Putamen (tissue), 1 donor: ENCODE results near the gene RPL9.
"Not testable (repeated sequence)": the region's sequence is repeated elsewhere in the genome, so short reads cannot be mapped to it uniquely, and the experiment has no call there.

Source experiments
- DNase-seq: peaks from one replicate; pipeline ENCODE4 v3.0.0-alpha.2; 2016; ENCODE audit warnings: low spot score

RPL9 gene

DNA sequence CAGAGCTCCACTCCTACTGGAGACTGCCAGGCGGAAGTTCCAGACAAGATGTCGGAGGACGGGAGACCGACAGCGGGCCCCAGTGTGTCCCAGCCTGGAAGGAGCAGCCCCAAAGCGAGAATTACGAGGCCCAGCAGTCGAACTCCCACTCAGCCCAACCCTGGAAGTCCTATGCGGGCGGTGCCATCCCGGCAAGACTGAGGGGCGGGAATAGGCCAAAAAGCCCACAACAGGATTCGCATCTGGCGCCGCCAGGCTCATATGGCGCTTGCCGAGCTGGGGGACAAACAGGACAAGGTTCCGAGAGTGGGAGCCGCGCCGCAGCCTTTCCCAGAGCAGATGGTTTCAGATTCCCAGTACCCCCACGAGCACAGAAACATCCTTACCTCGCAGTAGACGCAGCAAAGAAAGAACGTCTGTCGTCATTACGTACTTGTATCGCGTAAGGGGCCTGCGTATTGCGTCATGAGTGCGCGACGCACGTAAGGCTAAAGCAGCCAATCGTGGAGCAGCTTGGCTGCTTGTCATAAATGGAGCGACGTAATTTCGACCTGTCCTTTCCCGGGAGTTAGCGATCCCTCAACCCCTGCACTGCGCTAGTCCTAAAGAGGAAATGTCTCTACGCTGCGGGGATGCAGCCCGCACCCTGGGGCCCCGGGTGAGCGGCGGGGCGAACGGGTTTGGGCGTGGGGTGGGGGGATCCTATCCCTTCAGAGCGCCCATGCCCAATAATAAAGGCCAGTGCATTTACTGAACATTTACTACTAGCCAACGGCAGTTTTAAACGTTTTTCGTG is at the start of gene RPL9, which contains the start of gene LIAS:
TSS of gene RPL9 (minus strand) at position 418 of the 796 bp plus-strand sequence. CDS start 483 bp downstream, outside the sequence.
TSS of gene LIAS (plus strand) at position 552 of the 796 bp plus-strand sequence. CDS start at position 614, 62 bp downstream.
- peak; percentile 97 for DNase-seq

DNA sequence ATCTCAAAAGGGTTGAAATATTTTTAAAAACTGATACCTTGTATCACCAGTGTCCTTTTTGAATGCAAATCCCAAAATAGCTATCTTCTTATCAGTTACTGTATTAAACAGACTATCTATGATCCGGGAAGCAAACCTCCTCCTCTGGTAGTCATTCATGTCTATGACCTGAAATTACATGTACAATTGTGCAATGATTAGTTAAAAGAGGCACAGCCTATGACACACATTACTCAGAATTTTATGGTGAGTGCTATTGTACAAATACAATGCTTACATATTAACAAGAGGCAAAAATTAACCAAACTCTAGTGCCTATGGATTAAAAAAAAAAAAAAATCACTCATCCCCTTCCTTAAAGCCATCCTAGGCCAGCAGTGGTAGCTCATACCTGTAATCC is 46.9 kb upstream of the RPL9 start:
- no peak for DNase-seq

DNA sequence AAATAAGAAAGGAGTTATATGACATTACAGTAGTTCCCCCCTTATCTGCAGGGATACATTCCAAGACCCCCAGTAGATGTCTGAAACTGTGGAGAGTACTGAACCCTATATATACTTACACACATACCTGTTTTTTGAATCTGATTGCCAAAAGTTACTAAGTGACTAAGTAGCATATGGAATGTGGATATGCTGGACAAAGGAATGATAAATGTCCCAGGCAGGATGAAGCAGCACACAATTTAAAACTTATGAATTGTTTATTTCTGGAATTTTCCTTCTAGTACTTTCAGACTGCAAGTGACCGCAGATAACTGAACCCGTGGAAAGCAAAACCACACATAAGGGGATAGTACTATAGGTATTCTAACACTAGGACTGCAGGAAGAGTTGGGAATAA is 45.8 kb upstream of the RPL9 start:
- DNase-seq = no peak

DNA sequence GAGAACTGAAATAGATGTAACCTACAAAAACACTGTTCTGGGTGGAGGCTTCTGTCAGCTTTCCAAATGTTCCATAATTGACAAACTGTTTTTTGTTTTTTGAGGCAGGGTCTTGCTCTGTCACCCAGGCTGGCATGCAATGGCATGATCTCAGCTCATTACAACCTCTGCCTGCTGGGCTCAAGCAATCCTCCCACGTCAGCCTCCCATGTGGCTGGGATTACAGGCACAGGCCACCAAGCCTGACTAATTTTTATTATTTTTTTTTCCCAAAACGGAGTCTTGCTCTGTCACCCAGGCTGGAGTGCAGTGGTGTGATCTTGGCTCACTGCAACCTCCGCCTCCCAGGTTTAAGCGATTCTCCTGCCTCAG is 43.9 kb upstream of the RPL9 start:
- DNase-seq = not testable (repeated sequence)

DNA sequence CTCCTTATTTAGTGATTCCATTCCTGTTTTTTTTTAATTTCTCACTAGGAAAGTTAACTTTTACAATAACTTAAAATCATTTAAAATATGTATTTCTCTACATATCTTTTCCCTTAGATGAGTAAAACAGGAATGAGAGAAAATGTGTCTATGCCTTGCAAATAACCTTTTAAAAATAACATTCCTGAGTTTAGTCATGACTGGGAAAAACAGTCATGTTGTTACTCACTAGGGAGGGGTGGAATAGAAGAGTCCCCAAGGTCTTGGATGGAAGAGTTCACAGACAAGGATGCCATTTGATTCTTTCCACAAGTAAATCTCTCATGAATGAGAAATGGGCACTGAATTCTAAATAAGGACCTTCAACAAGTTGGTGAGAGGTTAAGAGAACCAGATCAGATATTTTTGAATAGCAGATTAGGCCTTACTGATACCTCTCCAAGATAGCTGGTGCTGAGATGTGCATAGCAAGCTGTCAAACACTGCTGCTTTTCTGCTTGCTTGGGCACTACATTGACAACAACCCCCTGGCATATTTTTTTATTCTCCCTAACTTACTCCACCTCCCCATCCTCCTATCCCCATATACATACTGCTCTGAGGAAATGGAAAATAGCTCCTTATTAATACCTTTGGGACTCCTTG is 43.4 kb upstream of the RPL9 start:
- no peak for DNase-seq

DNA sequence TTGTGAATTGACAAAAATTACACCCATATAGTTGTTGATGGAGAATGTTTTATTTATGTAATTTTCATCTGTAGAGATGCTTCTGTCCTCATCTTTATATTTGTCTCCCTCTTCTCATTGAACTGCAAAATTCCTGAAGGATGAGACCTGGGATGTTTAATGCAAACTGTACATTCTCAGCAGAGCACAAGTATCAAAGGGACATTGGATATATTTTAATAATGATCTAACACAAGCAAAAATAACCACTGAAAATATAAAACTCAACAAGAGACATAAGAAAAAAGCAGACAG is 40.0 kb upstream of the RPL9 start:
- DNase-seq = no peak

DNA sequence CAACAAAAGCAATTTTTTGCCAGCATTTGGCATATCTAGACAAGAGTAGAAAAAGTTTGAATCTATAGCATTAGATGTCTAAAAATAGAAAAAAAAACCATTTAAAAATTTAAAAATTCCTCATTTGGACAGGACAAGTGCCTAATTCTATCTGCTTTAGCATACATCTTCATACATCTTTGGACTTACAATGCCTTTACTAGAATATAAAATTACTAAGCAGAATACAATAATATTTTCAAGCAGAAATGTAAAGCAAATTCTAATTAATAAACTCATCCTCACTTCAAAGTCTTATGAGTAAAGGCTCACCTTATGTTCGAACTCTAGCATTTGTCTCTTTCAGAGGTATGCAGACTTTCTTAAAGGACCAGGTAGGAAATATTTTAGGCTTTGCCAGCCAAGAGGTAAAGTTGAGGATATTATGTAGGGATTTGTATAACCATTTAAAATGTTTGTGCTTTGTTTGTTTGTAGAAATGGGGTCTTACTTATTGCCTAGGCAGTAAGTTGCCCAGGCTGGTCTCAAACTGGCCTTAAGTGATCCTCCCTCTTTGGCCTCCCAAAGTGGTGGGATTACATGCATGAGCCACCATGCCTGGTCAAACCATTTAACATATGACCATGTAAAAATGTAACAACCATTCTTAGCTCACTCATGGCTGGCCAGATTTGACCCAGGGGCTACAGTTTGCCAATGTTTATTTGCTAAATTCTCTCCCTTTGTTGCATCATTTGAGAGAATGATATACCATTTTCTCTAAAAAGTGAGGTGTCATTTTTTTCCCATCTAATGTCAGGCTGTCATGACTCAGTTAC is 39.4 kb upstream of the RPL9 start:
- DNase-seq = no peak

DNA sequence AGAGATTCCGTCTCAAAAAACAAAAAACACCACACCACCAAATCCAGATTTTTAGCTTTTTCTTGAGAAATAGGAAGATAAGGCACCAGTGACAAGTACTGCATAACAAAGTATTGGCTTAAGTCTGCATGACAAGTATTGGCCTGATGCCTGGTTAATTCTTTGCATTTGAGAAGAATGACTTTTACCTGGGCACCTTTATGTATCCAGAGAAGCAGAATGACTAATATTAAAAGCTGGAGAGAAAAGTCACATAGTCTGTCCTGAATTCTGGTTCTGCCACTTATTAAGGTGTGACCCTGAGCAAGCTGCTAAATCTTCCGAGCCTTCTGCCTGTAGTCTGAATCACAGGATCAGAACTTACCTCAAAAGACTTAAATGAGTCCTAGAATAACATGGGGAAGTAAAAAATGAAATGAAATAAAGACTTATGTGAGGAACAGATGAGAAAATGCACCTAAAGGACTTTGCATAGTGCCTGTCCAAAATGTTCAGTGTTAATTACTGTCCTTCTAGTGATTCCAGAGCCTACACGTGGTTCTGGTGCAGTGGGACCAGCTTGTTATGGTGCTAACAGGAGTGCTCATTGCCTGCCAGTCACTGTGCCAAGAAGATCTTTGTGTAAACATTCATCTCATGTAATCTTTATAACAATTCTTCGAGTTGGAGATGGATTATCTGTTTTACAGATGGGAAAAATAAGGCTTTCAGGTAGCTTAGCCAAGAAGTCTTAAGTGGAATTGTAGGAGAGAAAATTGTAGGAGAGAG is 36.9 kb upstream of the RPL9 start:
- no peak for DNase-seq

DNA sequence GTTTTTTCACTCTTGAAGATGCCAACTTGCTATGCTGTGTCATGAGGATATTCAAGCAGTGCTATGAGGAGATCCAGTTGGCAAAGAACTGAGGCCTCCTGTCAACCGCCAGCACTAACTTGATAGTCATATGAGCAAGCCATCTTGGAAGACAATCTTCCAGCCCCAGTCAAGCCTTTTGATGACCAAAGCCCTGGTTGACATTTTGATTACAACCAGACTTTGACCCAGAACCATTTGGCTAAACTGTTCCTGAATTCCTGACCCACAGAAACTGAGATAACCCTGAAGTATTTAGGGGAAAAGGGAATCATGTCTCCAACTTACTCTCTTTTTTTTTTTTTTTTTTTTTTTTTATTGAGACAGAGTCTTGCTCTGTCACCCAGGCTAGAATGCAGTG is 35.6 kb upstream of the RPL9 start:
- no peak for DNase-seq

DNA sequence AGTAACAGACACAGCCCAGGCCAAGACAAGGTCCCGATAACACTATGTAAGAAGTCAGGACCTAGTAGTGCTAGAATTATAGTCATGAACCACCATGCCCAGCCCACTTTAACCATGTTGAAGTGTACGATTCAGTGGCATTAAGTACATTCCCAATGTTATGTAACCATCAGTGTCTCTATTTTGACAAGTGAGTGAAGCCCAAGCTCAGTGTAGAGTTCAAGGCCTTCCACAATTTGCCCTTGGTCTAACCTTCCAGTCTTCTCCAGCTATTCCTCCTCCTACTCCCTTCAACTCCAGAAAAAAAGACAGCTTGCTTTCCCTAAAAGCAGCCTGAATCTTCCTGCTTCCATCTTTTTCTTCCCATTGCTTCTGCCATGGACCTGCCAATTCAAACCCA is 31.6 kb upstream of the RPL9 start:
- no peak for DNase-seq

DNA sequence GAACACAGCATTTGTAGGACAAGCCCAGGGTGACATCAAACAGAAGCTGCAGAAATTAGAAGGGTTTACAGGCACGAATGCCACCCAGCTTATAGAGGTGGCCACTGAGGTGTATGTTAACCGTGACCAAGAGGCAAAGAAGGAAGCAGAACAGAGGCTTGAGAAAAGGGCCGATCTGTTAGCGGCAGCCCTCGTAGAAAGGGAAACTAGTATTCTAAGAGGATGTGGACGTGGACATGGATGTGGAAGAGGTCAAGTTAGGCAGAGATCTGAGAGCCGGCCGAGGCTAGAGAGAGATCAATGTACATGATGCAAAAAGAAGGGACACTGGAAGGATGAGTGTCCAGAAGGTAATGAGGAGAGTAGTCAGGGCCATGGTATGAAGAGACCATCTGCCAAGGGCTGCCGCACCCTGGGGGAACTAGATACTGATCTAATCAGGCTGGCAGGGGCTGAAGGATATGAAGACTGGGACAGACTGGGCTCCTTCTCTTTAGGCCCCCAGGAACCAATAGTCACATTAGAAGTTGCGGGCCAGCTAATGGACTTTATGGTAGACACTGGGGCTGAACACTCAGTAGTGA is 27.6 kb upstream of the RPL9 start:
- DNase-seq = no peak

DNA sequence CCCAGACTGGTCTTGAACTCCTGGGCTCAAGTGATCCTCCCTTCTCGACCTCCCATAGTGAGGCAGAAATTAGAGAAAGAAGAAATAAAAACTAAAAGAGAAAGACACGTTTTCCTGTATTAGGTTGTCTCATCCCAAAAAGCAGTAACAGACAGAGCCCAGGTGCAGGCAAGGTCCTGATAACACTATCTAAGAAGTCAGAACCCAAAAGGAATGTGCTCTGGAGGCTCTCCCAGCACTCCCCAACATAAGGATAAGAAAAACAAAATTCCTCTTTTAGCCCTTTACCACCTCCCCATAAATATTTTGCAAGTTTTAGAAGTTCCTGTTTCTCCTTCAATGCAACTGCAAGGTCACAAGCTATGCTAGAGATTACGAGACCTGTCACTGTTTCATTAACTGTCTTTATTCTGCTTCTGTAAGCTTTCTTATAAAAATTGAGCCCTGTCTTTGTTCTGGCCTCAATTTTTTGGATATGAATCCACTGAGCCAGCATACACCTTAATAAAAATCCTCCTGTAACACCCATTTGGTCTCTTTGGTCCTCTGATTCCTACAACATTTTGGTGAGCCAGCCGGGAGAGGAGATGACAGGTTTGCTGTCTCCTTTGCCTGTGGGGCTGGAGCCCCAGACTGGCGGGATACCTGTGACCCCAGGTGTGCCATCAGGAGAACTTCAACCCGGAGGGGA is 26.0 kb upstream of the RPL9 start:
- no peak for DNase-seq

DNA sequence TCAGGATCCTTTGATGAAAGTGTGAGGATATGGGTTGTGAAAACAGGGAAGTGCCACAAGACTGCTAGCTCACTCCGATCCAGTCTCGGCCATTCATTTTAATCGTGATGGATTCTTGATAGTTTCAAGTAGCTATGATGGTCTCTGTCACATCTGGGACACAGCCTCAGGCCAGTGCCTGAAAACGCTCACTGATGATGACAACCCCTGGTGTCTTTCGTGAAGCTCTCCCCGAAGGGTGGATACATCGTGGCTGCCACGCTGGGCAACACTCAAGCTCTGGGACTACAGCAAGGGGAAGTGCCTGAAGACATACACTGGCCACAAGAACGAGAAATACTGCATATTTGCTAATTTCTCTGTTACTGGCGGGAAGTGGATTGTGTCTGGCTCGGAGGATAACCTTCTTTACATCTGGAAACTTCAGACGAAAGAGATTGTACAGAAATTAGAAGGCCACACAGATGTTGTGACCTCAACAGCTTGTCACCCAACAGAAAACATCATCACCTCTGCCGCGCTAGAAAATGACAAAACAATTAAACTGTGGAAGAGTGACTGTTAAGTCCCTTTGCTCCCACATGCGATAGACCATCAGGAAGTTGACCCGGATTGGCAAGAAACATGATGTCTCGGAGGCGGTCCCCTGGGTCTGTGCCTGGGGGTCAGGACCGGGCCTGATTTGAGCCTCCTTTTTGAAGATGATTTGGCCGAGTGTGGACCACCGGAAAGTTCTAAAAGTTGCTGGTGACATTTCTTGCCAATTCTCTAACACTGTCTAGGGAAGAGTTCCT is 22.4 kb upstream of the RPL9 start:
- no peak for DNase-seq

DNA sequence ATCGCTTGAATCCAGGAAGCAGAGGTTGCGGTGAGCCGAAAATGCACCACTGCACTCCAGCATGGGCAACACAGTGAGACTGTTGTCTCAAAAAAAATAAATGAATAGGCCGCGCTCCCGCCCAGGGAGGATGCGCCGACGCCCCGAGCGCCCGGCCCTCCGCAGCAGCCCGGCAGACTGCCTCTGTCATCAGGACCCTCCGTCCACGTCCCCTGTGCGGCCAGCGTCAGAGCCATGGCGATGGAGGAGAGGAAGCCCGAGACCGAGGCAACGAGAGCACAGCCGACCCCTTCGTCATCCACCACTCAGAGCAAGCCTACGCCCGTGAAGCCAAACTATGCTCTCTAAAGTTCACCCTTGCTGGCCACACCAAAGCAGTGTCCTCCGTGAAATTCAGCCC is 21.5 kb upstream of the RPL9 start:
- no peak for DNase-seq

DNA sequence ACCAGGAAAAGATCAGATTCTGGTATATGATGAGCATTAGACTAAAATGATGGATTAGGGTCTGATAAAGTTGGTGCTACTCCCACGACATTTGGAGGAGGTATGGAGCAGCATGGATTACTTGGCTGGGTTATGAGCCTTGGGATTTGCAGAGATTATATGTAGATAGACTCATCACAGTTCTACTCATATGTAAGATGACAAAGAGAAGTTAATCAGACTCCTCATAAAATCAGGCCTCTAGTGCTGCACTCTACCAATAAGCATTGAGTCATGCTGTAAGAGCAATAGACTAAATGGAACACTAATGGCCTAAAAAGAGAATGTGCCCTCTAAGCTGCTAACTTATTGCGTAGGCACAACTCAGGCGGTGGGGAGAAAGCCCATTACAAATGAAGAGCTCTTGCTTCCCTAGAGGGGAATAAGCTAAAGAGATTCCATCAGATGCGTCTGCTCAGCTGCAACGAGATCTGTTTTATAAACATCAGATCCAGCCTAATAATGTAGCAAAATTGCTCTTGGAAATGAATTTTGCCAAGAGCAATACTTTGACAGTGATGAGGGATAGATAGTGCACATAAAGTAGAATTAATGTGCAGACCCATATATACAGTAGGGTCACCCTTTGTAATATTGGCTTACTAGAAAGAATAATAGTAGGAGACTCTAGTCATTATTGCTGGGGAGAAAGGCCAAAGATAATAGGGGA is 17.6 kb upstream of the RPL9 start:
- peak; percentile 21 for DNase-seq

DNA sequence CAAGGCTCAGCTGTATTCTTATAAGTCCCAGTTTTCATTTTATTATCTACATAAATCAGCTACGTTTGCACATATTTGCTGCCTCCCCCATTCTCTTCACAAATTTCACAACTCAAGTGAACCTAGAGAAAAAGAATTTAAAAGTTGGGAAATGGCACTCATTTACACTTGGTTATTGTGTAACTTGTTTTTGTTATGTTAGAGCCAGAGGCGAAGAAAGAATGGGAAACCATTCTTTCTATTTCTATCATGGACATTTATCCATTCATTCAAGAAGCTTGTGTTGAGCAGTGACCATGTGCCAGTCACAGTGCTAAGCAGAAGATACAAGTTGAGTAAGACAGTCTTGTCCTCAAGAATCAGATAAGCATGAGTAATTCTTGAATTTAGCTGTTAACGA is 13.7 kb upstream of the RPL9 start:
- DNase-seq = no peak

DNA sequence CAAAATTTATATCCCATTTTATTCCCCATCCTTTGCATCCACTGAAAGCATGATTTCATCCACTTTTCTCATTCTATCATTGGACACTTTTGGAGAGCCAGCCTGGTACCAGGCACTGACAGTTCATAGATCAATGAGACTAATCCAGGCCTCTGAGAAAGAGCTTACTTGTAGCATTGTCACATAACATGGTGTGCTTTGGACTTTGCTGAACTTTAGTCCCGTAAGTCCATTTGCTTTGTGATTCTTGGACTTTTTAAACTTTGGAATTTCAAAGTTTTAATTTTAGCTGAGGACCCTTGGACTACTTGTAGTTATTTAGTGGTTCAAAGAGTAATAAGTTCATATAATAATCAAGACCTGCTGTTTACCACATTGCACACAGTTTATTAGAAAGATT is 11.7 kb upstream of the RPL9 start:
- DNase-seq = no peak

DNA sequence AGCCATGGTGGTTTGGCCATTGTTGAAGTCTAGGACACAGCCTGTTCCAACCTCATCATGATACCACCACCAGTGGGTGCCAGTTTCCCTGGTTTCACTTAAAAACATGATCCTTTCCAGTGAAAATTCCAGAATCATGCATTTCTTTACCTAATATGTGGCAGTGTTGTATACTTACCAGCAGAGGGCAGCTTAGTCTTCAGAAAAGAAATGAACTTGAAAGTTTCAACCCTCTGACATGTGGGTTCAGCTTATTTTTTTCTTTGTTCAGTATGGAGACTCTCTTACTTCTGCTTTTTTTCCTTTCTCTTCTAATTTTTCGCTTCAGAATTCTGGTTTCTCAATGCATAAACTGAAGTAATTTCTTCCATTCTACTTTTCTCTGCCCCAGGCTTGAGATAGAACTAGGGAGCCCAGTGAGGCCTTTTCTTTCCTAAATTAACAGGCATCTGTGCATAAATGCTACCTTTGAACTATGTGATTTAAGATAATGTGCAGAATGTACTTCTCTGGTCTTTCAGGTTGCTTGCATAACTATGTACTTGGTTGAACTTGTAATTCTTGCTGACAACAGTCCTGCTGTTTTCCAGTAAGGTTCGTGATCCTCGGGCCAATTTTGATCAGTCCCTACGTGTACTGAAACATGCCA is 10.8 kb upstream of the RPL9 start:
- peak; percentile 73 for DNase-seq

DNA sequence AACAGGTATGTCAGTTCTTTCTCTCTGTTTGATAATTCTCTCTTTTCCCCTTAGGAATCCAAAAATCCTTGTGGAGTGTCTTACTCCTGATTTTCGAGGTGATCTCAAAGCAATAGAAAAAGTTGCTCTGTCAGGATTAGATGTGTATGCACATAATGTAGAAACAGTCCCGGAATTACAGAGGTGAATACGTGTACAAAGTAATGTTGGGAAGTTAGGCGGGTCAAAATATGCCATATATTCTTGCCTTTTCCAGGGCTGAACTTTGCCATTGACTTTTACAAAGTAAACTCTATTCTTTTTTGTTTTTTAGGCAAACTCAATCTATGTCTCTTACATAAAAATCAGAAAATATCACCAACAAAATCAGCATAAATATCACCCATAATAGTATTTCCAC is 8.7 kb upstream of the RPL9 start:
- DNase-seq = no peak
